Measurements from ENCODE around the gene METAP1D. TPM values are rescaled to one million over a fixed set of nuclear protein-coding genes. Genes with fewer than 3 reads are reported as not detected.

Gene METAP1D
- total RNA-seq, 1 experiment from 2014 or later, result 32.4 TPM

GRCh38 chr2:172039011-172039704 is 39.4 kb downstream of the METAP1D start:
- H3K4me3 ChIP-seq, result no peak overlapping the region
- H3F3A ChIP-seq (ENCODE audit: insufficient read depth, low read depth), result peaks cover 22% of the 10 kb centered on the region; the same call in 1 of the 2 replicates
- CTCF ChIA-PET, result no interaction called here
- no peaks in the 10 kb centered on the region for H4K20me1 ChIP-seq (ENCODE audit: insufficient read depth)
- intact Hi-C loops (cut with micrococcal nuclease; ENCODE audit: unreplicated experiment), result no loop called here
- H3K9me3 ChIP-seq (ENCODE audit: insufficient read depth, low read depth), result no peaks in the 10 kb centered on the region; the same call in 1 of the 2 replicates
- POLR2A ChIA-PET (ENCODE audit: unreplicated experiment), result interaction anchor here (0.6 to 1.2 kb wide), 2 partner anchors 8 to 185 kb away, joined by 6 to 11 read pairs; no protein-coding TSS in a partner anchor
- H3K79me2 ChIP-seq (ENCODE audit: low read depth), result no peaks in the 10 kb centered on the region
- no peaks in the 10 kb centered on the region for H3K9me2 ChIP-seq (ENCODE audit: insufficient read depth)
- TF ChIP-seq CTCF (conservative IDR thresholded peaks at IDR 0.05) (no peak), EZH2 (IDR thresholded peaks at IDR 0.05; ENCODE audit: low read depth) (no peak)
- H3K27me3 ChIP-seq (ENCODE audit: insufficient read depth, low read depth), result no peaks in the 10 kb centered on the region
- no peaks in the 10 kb centered on the region for H3K36me3 ChIP-seq (ENCODE audit: low read depth)
- peak overlapping the region; percentile 33 for H3K27ac ChIP-seq
- no peak for DNase-seq
- BruUV-seq (replicated peaks), result no TSS peak
- H3K4me1 ChIP-seq (replicated peaks; ENCODE audit: insufficient read depth), result peaks cover 20% of the 10 kb centered on the region
- H2AFZ ChIP-seq, result no peak overlapping the region
- peak overlapping the region; percentile 0; the same call in 1 of the 2 replicates for H3K4me2 ChIP-seq

- H3K27ac ChIP-seq, result no peak overlapping the region
- no peaks in the 10 kb centered on the region for H3K36me3 ChIP-seq (ENCODE audit: low read depth)
- BruUV-seq (replicated peaks), result no TSS peak
- no peaks in the 10 kb centered on the region for H3K9me2 ChIP-seq (ENCODE audit: insufficient read depth)
- H3K27me3 ChIP-seq (ENCODE audit: insufficient read depth, low read depth), result no peaks in the 10 kb centered on the region
- H3K4me2 ChIP-seq, result no peak overlapping the region
- ChIA-PET POLR2A (ENCODE audit: unreplicated experiment) (no interaction called here), CTCF (no interaction called here)
- no peak overlapping the region for H3K4me3 ChIP-seq
- H3K4me1 ChIP-seq (replicated peaks; ENCODE audit: insufficient read depth), result peaks cover 20% of the 10 kb centered on the region
- H2AFZ ChIP-seq, result no peak overlapping the region
- intact Hi-C loops (cut with micrococcal nuclease; ENCODE audit: unreplicated experiment), result no loop called here
- peaks cover 22% of the 10 kb centered on the region; the same call in 1 of the 2 replicates for H3F3A ChIP-seq (ENCODE audit: insufficient read depth, low read depth)
- no peak for DNase-seq
- no peaks in the 10 kb centered on the region; the same call in 1 of the 2 replicates for H3K9me3 ChIP-seq (ENCODE audit: insufficient read depth, low read depth)
- no peak for TF ChIP-seq EZH2 (IDR thresholded peaks at IDR 0.05; ENCODE audit: low read depth)
- no peak for TF ChIP-seq CTCF (conservative IDR thresholded peaks at IDR 0.05)
- H4K20me1 ChIP-seq (ENCODE audit: insufficient read depth), result no peaks in the 10 kb centered on the region
- no peaks in the 10 kb centered on the region for H3K79me2 ChIP-seq (ENCODE audit: low read depth)
Measured at GRCh38 chr2:172040311-172040710, 40.6 kb downstream of the METAP1D start.

GRCh38 chr2:172046080-172046678 is 46.4 kb downstream of the METAP1D start:
- H3K4me2 ChIP-seq, result no peak overlapping the region
- no peaks in the 10 kb centered on the region for H4K20me1 ChIP-seq (ENCODE audit: insufficient read depth)
- no peaks in the 10 kb centered on the region for H3K36me3 ChIP-seq (ENCODE audit: low read depth)
- no TSS peak for BruUV-seq (replicated peaks)
- peak overlapping the region; percentile 7 for H3K27ac ChIP-seq
- ChIA-PET POLR2A (ENCODE audit: unreplicated experiment) (interaction anchor here (0.6 to 1.2 kb wide), 3 partner anchors 8 to 1339 kb away, joined by 3 to 10 read pairs (median 6); no protein-coding TSS in a partner anchor), CTCF (no interaction called here)
- intact Hi-C loops (cut with micrococcal nuclease; ENCODE audit: unreplicated experiment), result no loop called here
- H3K4me3 ChIP-seq, result no peak overlapping the region
- TF ChIP-seq CTCF (conservative IDR thresholded peaks at IDR 0.05) (no peak), EZH2 (IDR thresholded peaks at IDR 0.05; ENCODE audit: low read depth) (no peak)
- H3F3A ChIP-seq (ENCODE audit: insufficient read depth, low read depth), result 0 out of 2 replicates have a peak, but pooled peaks cover 5% of the 10 kb centered on the region
- no peak overlapping the region for H2AFZ ChIP-seq
- DNase-seq, result no peak
- peaks cover 12% of the 10 kb centered on the region; the same call in 1 of the 2 replicates for H3K4me1 ChIP-seq (replicated peaks; ENCODE audit: insufficient read depth)
- no peaks in the 10 kb centered on the region; the same call in 1 of the 2 replicates for H3K9me3 ChIP-seq (ENCODE audit: insufficient read depth, low read depth)
- H3K79me2 ChIP-seq (ENCODE audit: low read depth), result no peaks in the 10 kb centered on the region
- no peaks in the 10 kb centered on the region for H3K9me2 ChIP-seq (ENCODE audit: insufficient read depth)
- H3K27me3 ChIP-seq (ENCODE audit: insufficient read depth, low read depth), result no peaks in the 10 kb centered on the region

All from PC-9 (cell line).